Esophagus muscularis mucosa (tissue), 4 donors: Measurements from ENCODE around the gene PJA2.

Experiments
- EP300 ChIP-seq: sonication (generic); formaldehyde crosslinking; IDR thresholded peaks from one replicate; pipeline ENCODE4 v1.6.1; 2017; ENCODE audit warnings: antibody characterized with exemption
- POLR2A ChIP-seq: fragments of 450-650 bp; IDR thresholded peaks from one replicate; pipeline ENCODE4 v1.6.1; 2017; ENCODE audit warnings: antibody characterized with exemption, moderate library complexity, mild to moderate bottlenecking, low read depth
- POLR2AphosphoS5 ChIP-seq, 2 donors: sonication (generic); formaldehyde crosslinking; IDR thresholded peaks; one replicate each; pipeline ENCODE4 v1.6.1; 2017; ENCODE audit warnings: antibody characterized with exemption in 2 of 2
- TF ChIP-seq, protein P1 (sequence below), 3 experiments: fragments of 200-600 bp in 2 of 3; fragments of 450-650 bp in 1 of 3; sonication (generic) in 2 of 3; IDR thresholded peaks; one replicate each; pipeline ENCODE4 v1.5.1; 2017 to 2019; ENCODE audit warnings: antibody characterized with exemption in 3 of 3, mild to moderate bottlenecking in 2 of 3, moderate library complexity in 1 of 3

GRCh38 chr5:109324931-109325330 lies 84.8 kb downstream of the PJA2 start:
- TF ChIP-seq POLR2A (no peak), POLR2AphosphoS5 (IDR thresholded peaks at IDR 0.05) (no peak), EP300 (no peak)
- TF ChIP-seq, protein P1, sequence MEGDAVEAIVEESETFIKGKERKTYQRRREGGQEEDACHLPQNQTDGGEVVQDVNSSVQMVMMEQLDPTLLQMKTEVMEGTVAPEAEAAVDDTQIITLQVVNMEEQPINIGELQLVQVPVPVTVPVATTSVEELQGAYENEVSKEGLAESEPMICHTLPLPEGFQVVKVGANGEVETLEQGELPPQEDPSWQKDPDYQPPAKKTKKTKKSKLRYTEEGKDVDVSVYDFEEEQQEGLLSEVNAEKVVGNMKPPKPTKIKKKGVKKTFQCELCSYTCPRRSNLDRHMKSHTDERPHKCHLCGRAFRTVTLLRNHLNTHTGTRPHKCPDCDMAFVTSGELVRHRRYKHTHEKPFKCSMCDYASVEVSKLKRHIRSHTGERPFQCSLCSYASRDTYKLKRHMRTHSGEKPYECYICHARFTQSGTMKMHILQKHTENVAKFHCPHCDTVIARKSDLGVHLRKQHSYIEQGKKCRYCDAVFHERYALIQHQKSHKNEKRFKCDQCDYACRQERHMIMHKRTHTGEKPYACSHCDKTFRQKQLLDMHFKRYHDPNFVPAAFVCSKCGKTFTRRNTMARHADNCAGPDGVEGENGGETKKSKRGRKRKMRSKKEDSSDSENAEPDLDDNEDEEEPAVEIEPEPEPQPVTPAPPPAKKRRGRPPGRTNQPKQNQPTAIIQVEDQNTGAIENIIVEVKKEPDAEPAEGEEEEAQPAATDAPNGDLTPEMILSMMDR (IDR thresholded peaks at IDR 0.05) = no peak
